Activated CD8-positive, alpha-beta memory T cell treated with anti-CD3 and anti-CD28 coated beads, Interleukin-2, amount 50 U/mL, for 24 hours (primary cell): Measurements from ENCODE around the gene PRAMEF6.
"Not testable (repeated sequence)": the region's sequence is repeated elsewhere in the genome, so short reads cannot be mapped to it uniquely, and the experiment has no call there.

ENCODE experiments used
- DNase-seq: peaks from one replicate; pipeline ENCODE4 v3.0.0-alpha.2; 2020; ENCODE audit errors: extremely low read depth

Gene PRAMEF6

DNA sequence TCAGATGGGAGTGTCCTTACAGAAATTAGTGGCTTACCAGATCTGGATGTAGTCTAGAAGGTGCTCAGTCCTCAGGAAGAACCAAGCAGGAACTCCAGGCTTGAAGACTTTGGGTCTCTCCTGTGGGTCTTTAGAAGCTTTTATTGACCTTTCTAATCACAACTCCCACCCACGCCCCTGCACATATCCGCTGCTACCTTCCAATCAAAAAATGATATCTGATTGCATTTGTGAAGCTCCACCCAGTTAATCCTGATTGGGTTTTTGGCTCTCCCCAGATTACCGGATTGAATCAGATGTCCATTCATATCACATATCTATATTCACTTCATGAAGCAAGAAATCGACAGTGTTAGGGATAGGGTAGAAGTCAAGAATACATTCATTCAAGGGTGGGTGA, at the start of gene PRAMEF6:
PRAMEF6 (minus strand) TSS at position 101 of the 400 bp plus-strand sequence. CDS start 5,062 bp downstream, outside the sequence.
- not testable (repeated sequence) for DNase-seq

DNA sequence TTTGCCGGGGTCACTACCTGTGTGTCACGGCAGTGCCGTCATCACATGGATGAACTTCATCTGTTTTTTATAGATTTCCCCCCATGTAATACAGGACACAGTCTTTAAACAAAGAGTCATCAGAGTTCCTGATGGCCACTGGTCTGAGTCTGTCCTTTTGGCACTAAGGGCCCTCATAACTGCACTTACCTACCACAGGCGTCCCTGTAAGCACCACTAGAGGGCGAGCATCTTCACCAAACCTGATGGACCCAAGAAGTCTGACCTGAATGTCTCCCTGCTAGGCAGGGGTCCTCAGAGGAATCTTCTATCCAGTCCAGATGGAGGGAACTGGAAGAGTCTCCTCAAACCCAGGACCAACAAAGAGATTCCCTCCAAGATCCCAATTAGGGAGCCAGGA, 23.0 kb downstream of the PRAMEF6 start:
- not testable (repeated sequence) for DNase-seq

- not testable (repeated sequence) for DNase-seq
Observed at GRCh38 chr1:12921749-12922148, 25.6 kb downstream of the PRAMEF6 start.

DNA sequence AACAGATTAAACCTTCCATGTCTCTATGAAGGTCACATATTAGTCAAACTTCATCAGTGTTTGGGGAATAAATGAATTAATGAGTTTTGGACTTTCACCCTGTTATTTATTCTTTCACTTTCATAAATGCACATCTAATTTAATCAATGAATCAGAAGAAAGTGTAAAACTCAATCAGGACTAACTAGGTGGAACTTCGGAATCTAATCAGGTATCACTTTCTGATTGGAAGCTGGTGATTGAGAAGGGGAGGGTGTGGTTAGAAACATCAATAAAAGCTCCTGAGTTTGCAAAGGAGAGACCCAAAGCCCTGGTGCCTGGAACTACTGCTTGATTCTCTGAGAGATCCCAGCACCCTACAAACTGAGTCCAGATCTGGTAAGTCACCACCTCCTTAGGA, 31.1 kb downstream of the PRAMEF6 start, which contains the start of gene PRAMEF7:
PRAMEF7 (plus strand) TSS at position 301 of the 400 bp plus-strand sequence. CDS start 1,083 bp downstream, outside the sequence.
- DNase-seq, result not testable (repeated sequence)

- DNase-seq, result not testable (repeated sequence)
Observed at GRCh38 chr1:12903793-12904572, 43.4 kb downstream of the PRAMEF6 start.

GRCh38 chr1:12899186-12899585, 48.2 kb downstream of the PRAMEF6 start:
- DNase-seq, result not testable (repeated sequence)

GRCh38 chr1:12898170-12898569, 49.2 kb downstream of the PRAMEF6 start, which contains the start of gene PRAMEF10:
Gene PRAMEF10, minus strand, starts transcription at chr1:12898270. Its CDS starts 2,423 bp downstream, at chr1:12895847.
- not testable (repeated sequence) for DNase-seq
